Cardiac muscle cell (in vitro differentiated cells and primary cell): Measurements from ENCODE around the gene HYAL2. TPM values are rescaled to one million over a fixed set of nuclear protein-coding genes. Genes with fewer than 3 reads are reported as not detected.

ENCODE experiments used
- DNase-seq, 2 donors: peaks; one replicate each; pipeline versions ENCODE4 v3.0.0 to v3.0.0-alpha.2; 2010 to 2017; ENCODE audit warnings: low read depth in 1 of 2, low spot score in 1 of 2
- H3K27ac ChIP-seq: fragments of 200-600 bp; sonication (generic); 2 replicates; pipeline ENCODE4 v1.5.1; 2016
- H3K27me3 ChIP-seq: fragments of 200-600 bp; sonication (generic); 2 replicates; pipeline ENCODE4 v1.6.0; 2016; ENCODE audit warnings: control low read depth
- H3K36me3 ChIP-seq: fragments of 200-600 bp; sonication (generic); 2 replicates; pipeline ENCODE4 v1.5.1; 2016; ENCODE audit warnings: control low read depth
- H3K4me1 ChIP-seq: fragments of 200-600 bp; sonication (generic); 2 replicates; pipeline ENCODE4 v1.8.1; 2017; ENCODE audit warnings: low read depth, mild to moderate bottlenecking, mixed run types
- H3K4me3 ChIP-seq: fragments of 200-600 bp; sonication (generic); 2 replicates; pipeline ENCODE4 v1.5.1; 2016; ENCODE audit warnings: mild to moderate bottlenecking
- H3K9me3 ChIP-seq: fragments of 200-600 bp; sonication (generic); 2 replicates; pipeline ENCODE4 v1.5.1; 2017; ENCODE audit warnings: low read depth, mild to moderate bottlenecking, control low read depth
- polyA plus RNA-seq: library from polyadenylated mRNA; unstranded; fragments of >200 nt; fragmentation: Nextera tagmentation; extraction: Ambion mirVana; gene quantifications from 2 replicates; pipeline ENCODE4 v1.2.1, GENCODE V29; 2016
- total RNA-seq: library from RNA; depleted of rRNA; stranded (reverse); fragments of >200 nt; gene quantifications from 2 replicates; pipeline ENCODE4 v1.2.3, GENCODE V29; 2016
- TF ChIP-seq, protein P1 (sequence below): IDR thresholded peaks from 2 replicates; pipeline ENCODE4 v1.5.1; 2012; ENCODE audit warnings: low read depth, mild to moderate bottlenecking, low read length

Gene HYAL2
- total and polyA plus RNA-seq, 2 experiments from 2014 or later: 88.3 to 124 TPM

DNA sequence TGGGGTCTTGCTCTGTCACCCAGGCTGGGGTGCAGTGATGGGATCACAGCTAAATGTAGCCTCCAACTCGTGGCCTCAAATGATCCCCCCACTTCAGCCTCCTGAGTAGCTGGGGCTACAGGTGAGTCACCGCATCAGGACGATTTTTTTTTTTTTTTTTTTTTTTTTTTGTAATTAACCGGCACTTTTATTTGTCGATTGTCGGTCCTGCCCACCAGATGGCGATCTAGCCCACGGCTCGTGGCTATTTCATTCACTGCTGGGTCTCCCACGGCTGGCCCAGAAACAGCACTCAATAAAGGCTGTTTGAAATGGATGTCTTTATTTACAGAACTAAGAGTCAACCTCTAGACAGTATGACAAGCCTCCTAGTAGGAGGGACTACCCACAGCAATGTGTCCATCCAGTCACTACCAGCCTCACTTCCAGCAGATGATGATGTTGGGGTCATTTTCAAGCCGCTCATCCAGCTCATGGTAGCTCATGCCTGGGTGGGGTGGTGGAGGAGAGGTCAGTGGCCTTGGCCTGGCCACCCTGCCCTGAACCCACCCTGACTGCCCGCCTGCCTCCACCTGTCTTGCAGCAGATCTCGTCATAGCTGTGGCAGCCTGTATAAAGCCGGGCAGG, 24.8 kb upstream of the HYAL2 start:
- peak; percentile 77 to 78 for DNase-seq
- H3K27ac ChIP-seq: no peak overlapping the region
- no peaks in the 10 kb centered on the region for H3K9me3 ChIP-seq
- TF ChIP-seq, protein P1, sequence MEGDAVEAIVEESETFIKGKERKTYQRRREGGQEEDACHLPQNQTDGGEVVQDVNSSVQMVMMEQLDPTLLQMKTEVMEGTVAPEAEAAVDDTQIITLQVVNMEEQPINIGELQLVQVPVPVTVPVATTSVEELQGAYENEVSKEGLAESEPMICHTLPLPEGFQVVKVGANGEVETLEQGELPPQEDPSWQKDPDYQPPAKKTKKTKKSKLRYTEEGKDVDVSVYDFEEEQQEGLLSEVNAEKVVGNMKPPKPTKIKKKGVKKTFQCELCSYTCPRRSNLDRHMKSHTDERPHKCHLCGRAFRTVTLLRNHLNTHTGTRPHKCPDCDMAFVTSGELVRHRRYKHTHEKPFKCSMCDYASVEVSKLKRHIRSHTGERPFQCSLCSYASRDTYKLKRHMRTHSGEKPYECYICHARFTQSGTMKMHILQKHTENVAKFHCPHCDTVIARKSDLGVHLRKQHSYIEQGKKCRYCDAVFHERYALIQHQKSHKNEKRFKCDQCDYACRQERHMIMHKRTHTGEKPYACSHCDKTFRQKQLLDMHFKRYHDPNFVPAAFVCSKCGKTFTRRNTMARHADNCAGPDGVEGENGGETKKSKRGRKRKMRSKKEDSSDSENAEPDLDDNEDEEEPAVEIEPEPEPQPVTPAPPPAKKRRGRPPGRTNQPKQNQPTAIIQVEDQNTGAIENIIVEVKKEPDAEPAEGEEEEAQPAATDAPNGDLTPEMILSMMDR: peak; percentile 64
- peaks cover 30% of the 10 kb centered on the region for H3K27me3 ChIP-seq
- H3K4me3 ChIP-seq: no peak overlapping the region
- peaks cover 11% of the 10 kb centered on the region for H3K4me1 ChIP-seq
- H3K36me3 ChIP-seq: no peaks in the 10 kb centered on the region

DNA sequence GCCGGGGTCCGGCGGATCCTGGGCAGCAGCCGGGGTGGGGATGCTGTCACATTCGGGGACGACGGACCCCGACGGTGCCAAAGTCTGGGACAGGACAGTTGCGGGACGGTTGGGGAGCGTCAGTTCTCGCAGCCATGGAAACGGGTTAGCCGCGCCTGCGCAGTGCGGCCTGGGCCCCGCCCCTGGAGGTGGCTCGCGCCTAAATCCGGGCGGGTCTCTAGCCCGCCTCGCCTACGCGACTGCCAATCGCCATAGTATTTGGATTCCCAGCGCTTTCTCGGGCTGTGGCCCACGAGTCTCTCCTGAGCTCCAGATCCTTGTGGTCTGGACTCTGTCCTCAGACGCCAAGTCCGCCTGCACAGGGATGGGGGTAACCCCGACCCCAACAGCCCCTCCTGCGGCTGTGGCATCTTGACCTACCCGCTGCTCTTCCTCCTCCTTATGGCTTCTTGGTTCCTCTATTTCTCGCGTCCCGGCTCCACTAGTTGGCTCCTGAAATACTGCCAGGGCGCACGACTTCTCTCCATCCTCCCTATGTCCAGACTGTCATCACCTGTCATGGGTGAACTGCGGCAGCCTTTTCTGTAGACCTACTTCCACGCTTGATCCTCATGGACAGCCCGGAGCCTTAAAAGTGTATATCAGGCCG, 23.2 kb upstream of the HYAL2 start, which contains the start of gene ZMYND10:
Gene ZMYND10 (minus strand): TSS at position 147 of the 649 bp plus-strand sequence. CDS start 153 bp downstream, outside the sequence.
- Histone ChIP-seq H3K27ac (no peak within 1 kb of the TSS), H3K4me1 (peaks cover 8% of the 10 kb centered on the region), H3K4me3 (peak within 1 kb of the TSS; percentile 42), H3K9me3 (no peaks in the 10 kb centered on the region), H3K36me3 (no peaks in the 10 kb centered on the region), H3K27me3 (peaks cover 46% of the 10 kb centered on the region)
- TF ChIP-seq, protein P1: no peak
- DNase-seq: peak; percentile 63 to 68

DNA sequence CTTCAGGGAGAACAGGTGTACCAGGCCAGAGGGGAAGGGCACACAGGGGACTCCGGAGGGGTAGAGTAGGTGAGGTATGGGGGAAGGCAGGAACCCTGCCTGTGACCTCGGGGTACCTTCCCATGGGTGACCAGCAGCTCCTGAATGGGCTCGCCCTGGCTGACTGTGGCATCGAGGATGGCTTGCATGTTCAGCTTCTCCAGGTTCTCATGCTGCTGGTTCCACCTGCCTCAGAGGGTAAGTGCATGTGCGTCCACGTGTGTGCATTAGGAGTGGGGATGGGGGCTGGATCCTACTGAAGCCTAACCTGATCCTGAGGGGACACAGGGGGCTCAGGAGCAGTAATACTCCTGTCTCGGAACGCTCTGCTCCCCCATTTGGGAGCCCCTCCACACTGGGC, 22.5 kb upstream of the HYAL2 start:
- TF ChIP-seq, protein P1: no peak
- Histone ChIP-seq H3K27me3 (peaks cover 53% of the 10 kb centered on the region), H3K4me3 (peak overlapping the region; percentile 42)

DNA sequence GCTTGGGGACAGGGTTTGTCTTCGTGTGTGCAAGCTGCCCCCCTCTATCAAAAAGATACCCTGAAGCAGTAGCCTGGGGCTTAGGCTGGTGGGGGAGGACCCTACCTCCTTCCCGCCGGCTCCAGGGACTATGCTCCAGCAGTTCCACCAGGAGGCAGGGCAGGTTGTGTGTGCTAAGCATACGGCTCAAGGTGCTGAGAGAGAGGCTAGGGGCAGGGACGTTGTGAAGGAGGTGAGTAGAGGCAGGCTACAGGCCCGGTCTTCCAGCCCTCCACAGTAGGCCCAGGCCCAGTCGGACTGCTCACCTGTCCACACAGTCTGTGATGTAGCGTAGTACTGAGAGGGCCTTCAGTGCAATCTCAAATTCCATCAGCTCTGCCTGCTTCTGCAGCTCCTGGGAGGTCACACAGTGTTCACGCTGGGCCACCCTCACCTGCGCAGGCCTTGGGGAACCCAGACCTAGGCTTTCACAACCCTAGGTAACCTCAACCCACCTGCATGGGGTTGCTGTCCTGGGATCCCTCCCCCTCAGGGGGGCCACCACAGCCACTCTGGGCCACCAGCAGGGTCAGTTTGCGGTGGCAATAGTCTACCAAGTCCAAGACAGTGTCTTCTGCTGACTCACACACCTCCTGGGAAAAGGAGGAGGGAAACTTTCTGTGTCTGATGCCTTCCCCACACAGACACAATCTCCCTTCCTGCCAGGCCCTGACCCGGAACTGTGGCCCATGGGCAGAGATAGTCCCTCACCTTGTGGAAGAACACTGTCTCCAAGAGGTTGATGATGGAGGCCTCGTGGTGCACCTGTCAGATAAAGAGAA, 20.5 kb upstream of the HYAL2 start:
- Histone ChIP-seq H3K27ac (no peak overlapping the region), H3K9me3 (no peaks in the 10 kb centered on the region), H3K27me3 (peaks cover 61% of the 10 kb centered on the region), H3K4me1 (peaks cover 8% of the 10 kb centered on the region), H3K36me3 (no peaks in the 10 kb centered on the region), H3K4me3 (no peak overlapping the region)
- TF ChIP-seq, protein P1: no peak
- DNase-seq: no peak

More for the DNA sequence above, 22.5 kb upstream of the HYAL2 start:
- H3K27ac ChIP-seq: no peak overlapping the region
- no peaks in the 10 kb centered on the region for H3K36me3 ChIP-seq
- peaks cover 4% of the 10 kb centered on the region for H3K4me1 ChIP-seq
- DNase-seq: no peak
- H3K9me3 ChIP-seq: no peaks in the 10 kb centered on the region

DNA sequence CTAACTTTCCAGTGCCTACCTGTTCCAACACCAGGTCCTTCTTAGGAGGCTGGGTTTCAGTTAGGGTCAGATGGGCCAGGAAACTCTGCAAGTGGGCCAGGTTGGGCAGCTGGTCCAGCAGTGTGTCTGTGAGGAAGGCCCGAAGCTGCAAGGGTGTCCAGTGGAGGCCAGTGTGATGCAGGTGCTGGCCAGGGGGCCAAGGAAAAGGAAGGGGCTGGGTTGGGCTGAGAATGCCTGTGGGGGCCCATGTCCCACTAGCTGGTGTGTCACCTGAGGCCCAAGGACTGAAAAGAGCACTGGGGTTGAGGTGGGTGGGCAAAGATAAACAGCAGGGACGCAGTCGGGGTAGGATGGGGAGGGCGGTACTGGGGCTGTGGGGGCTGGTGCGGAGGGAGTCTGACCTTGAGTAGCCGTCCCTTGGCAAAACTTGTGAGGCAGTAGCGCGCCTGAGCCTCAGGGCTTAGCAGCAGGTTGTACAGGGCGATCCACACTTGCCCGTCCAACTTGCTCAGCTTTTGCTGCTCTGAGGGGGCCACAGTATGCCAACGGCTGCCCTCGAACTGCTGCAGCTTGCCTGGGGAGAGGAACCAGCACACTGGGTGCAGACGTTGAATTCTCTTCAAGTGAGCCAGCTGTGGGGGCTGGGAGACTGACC, 19.6 kb upstream of the HYAL2 start:
- peaks cover 11% of the 10 kb centered on the region for H3K4me1 ChIP-seq
- H3K27me3 ChIP-seq: peaks cover 61% of the 10 kb centered on the region
- DNase-seq: no peak
- H3K4me3 ChIP-seq: no peak overlapping the region
- H3K9me3 ChIP-seq: no peaks in the 10 kb centered on the region
- TF ChIP-seq, protein P1: no peak
- H3K27ac ChIP-seq: no peak overlapping the region
- H3K36me3 ChIP-seq: no peaks in the 10 kb centered on the region
